GM18499 (cell line): Measurements from ENCODE around the gene TTLL11.

Source experiments
- ATAC-seq: cut with Tn5 transposase; IDR thresholded peaks from one replicate; pipeline ENCODE4 v1.9.1; 2021; ENCODE audit warnings: moderate number of reproducible peaks; ENCODE audit not compliant: insufficient read depth, unreplicated experiment

TTLL11 gene

DNA sequence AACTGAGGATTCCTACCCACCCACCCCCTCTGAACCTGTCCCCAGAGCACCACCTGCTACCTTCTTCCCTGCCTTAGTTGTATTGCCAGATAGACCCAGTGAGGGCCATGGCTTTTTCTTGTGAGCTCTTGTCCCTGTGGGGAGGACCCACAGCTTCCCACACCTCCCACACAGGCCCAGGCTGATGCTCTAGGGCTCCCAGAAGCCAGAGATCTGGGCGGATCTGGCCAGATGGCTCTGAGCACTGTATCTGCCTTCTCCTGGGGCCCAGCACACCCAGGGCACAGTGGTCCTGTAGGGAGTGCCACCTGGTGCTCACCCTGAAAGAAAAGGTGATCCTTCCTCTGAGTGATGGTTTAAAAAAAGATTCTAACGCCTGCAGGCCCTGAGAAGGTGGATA, 310.0 kb downstream of the TTLL11 start:
- no peak for ATAC-seq

- ATAC-seq: no peak
Observed at GRCh38 chr9:121782514-121783110, 310.5 kb downstream of the TTLL11 start.

DNA sequence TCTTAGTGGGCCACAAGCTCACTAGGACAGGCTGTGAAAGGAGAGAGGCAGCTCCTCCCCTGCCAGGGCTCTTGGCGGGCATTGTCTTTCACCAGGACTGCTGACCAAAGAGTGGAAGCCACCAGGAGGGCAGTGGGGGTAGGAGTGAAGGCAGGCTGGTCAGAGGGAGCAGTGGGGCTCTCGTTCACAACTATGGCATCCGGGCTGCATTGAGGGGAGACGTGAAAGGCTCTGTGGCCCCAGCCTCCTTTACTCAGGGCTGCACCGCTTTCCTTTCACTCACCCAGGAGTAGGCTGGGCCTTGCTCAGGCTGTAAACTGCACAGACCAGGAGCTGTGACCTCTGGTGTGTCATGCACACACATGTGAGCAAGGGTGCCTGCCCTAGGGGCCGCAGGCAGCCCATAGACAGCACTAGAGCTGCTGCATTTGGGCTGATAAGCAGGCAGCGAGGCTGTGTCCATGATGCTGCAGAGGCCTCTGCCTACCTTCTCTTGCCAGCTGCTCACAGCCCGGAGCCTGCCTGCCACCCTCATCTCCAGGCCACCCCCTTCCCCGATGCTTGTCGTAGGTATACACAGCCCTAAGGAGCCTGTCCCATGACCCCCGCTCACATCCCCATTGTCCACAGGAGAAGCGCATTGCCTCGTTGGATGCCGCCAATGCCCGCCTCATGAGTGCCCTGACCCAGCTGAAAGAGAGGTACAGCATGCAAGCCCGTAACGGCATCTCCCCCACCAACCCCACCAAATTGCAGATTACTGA, 311.2 kb downstream of the TTLL11 start:
- no peak for ATAC-seq

DNA sequence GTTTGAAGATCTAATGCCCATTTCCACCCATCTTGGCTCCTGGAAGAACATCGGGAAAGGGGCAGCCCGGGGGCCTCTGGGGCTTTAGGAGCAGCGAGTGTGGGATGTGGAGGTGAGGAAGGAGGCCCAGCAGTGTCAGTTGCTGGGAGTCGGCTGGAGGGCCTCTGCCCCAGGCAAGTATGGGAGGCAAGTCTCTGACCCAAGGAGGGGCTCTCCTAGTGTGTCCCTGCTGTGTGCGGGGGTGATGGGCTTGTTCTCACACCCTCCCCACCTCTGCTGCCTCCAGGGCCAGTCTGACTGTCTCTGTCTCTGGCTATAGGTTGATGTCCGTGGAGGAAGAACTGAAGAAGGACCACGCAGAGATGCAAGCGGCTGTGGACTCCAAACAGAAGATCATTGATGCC, 312.0 kb downstream of the TTLL11 start:
- ATAC-seq: no peak

- no peak for ATAC-seq
Observed at GRCh38 chr9:121780177-121781040, 312.7 kb downstream of the TTLL11 start.

DNA sequence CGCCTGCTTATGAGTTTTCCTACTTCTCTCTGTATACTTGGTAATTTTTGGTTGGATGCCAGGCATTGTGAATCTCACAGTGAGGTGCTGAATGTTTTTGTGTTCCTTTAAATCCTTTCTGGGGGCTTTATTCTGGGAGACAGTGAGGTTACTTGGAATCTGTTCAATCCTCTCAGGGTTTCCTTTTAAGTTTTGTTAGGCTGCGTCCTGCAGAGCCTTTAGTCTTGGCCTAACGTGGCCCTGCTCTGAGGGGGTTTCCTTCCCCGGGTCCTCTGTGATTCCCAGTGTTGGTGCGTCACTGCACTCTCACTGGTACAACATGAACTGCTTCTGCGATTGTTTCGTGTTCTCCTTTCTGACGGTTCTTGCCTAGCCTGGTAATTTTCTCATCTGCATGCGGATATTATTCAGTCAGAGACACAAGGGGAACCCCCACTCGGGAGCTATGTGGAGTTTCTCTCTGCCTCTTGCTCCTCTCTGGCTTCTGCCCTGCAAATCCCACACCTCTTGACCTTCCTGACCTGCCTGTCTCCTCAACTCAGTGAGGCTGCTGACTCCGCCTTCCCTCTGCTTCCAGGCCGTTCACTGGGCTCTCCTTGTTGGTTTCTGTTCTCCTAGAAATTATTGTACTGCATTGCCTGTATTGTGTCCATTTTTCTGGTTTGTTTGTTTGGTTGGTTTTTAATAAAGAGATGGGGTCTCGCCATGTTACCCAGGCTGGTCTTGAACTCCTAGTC, 313.6 kb downstream of the TTLL11 start:
- ATAC-seq: no peak

GRCh38 chr9:121778252-121779225, 314.6 kb downstream of the TTLL11 start:
- ATAC-seq: no peak

GRCh38 chr9:121776739-121777637, 316.1 kb downstream of the TTLL11 start:
- no peak for ATAC-seq

DNA sequence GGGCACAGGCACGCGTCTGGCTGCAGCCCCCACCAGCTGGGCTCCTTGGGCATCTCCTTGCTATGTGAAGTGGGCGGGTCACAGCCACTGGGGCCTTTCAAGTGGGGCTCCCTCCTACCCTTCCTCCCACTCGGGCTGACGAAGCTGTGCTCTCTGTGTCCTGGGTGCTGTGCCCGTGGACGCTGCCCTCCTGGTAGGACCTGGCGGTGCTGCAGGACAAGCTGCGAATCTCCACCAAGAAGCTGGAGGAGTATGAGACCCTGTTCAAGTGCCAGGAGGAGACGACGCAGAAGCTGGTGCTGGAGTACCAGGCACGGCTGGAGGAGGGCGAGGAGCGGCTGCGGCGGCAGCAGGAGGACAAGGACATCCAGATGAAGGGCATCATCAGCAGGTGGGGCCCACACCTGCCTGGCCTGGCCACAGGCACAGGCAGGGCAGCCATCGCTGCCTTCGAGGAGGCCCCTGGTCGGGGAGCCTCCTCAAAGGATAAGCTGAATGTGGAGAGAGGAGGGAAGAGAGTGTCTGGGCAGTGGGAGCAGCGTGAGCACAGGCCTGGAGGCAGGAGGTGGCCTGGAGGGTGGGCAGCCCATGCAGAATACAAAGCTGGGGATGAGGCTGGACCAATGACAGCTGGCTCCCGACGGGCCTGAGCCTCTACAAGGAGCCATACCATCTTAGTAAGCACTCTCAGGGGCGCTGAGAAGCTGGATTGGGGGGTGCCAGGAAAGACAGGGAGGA, 316.9 kb downstream of the TTLL11 start:
- ATAC-seq: no peak

DNA sequence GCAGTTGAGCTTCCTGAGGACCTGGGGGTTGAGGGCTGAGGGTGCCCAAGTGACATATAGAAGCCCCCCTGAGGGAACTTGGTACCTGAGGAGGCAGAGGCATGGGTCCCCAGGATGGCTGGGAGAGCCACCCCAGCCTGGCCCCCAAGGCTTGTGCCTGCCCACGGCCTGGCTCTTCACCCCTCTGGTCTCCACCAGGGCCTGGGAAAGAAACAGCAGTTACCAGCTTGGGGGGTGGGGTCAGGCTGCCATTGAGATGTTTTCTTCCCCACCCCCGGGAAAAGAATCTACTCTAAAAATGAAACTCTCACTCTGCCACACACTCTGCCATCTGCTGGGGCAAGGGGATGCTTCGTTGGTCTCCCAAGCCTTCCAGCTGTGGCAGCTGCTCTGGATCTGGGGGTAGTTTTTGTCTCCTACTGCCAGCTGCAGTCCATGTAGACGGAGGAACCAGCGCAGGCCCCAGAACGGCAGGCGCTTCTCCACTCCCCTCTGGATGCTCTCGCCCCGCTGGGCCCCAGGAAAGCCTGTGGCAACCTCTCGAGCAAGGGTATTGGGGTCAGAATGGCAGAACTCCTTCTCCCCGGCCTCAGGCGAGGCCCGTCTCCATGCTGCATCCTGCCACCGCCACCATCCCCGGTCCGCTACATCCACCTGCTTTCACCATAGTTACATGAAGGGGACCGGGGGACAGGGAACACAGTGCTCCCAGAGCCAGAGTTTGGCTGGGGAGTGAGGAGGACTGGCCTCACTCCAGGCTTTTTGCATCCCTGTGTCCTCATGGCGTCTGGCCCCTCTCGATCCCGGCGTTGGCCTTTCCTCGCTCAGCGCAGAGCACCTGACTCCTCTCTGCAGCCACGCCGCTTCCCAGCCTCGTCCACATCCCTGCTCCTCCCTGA, 318.1 kb downstream of the TTLL11 start:
- ATAC-seq: no peak

DNA sequence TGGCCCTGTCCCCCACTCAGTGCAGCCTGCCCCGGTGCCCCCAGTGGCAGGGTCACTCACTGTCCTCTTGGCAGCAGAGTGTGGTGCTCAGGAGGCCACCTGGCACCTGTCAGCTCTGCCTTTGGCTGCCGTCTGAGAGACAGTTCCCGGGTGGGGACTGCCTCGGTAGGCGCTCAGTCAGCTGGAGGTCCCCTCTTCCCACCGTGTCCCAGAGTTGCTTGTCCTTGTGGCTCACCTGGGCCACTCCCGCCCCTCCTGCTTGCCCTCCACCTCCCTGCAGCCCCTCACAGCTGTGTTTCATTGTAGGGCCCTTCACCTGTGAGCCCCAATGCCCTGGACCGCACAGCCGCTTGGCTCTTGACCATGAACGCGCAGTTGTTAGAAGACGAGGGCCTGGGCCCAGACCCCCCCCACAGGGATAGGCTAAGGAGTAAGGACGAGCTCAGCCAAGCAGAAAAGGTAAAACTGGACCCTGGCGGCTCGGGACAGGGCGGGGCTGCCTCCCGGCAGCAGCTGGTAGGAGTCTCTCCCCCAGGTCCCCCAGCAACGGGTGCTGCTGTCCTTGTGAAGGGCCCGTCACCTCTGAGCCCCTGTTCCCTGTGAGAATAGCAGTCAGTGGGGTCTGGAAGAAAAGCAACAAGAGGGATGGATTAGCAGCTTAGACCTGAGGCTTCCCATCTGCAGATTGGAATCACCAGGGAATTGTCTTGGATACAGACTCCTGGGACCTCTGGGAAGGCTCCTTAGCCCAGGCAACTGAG, 319.0 kb downstream of the TTLL11 start:
- ATAC-seq: no peak

- no peak for ATAC-seq
Observed at GRCh38 chr9:121773286-121773953, 319.7 kb downstream of the TTLL11 start.

- ATAC-seq: no peak
Observed at GRCh38 chr9:121772600-121773285, 320.4 kb downstream of the TTLL11 start.
